CD4-positive, CD25-positive, alpha-beta regulatory T cell (primary cell): Measurements from ENCODE around the gene LSG1. TPM values are rescaled to one million over a fixed set of nuclear protein-coding genes. Genes with fewer than 3 reads are reported as not detected.

Experiments used
- ATAC-seq, 2 donors: fragments of 150-1000 bp; cut with Tn5 transposase; one replicate each; pipeline ENCODE4 v1.10.0; 2021; ENCODE audit warnings: low read depth in 2 of 2, moderate number of reproducible peaks in 2 of 2, moderate library complexity in 1 of 2
- DNase-seq, 3 donors: peaks; one replicate each; pipeline versions ENCODE4 v3.0.0 to v3.0.0-alpha.2; 2012 to 2022; ENCODE audit warnings: mixed read lengths in 1 of 3
- H3K27ac ChIP-seq: one replicate; pipeline ENCODE4 v1.7.0; 2013; ENCODE audit warnings: mild to moderate bottlenecking, low read length; ENCODE audit not compliant: insufficient read depth, poor library complexity, severe bottlenecking
- H3K27me3 ChIP-seq: one replicate; pipeline ENCODE4 v1.7.0; 2013; ENCODE audit warnings: low read length; ENCODE audit not compliant: control insufficient read depth, insufficient read depth
- H3K36me3 ChIP-seq: one replicate; pipeline ENCODE4 v1.7.0; 2013; ENCODE audit warnings: mild to moderate bottlenecking, low read length, moderate library complexity; ENCODE audit not compliant: control insufficient read depth, insufficient read depth
- H3K4me1 ChIP-seq: 2 replicates; pipeline ENCODE4 v1.7.0; 2013; ENCODE audit warnings: mild to moderate bottlenecking, low read length; ENCODE audit not compliant: insufficient read depth, control insufficient read depth, poor library complexity, severe bottlenecking
- H3K4me3 ChIP-seq: one replicate; pipeline ENCODE4 v1.7.0; 2013; ENCODE audit warnings: low read depth, mild to moderate bottlenecking, low read length, moderate library complexity
- H3K9me3 ChIP-seq, 2 experiments: 1 replicate in 1 of 2; 2 replicates in 1 of 2; pipeline ENCODE4 v1.7.0; 2013; ENCODE audit warnings: low read length in 2 of 2, mild to moderate bottlenecking in 1 of 2, moderate library complexity in 1 of 2; ENCODE audit not compliant: control insufficient read depth in 2 of 2
- H3K27ac Mint-ChIP-seq, 3 donors: one replicate each; pipeline ENCODE4 v1.8.0; 2020 to 2022; ENCODE audit warnings: mild to moderate bottlenecking in 3 of 3, mixed read lengths in 3 of 3, moderate library complexity in 2 of 3
- H3K27me3 Mint-ChIP-seq: one replicate; pipeline ENCODE4 v1.8.0; 2022; ENCODE audit warnings: mild to moderate bottlenecking, mixed read lengths
- H3K36me3 Mint-ChIP-seq: one replicate; pipeline ENCODE4 v1.8.0; 2020; ENCODE audit warnings: mixed read lengths
- H3K4me1 Mint-ChIP-seq, 4 donors: one replicate each; pipeline ENCODE4 v1.8.0; 2020 to 2022; ENCODE audit warnings: mixed read lengths in 4 of 4, mild to moderate bottlenecking in 1 of 4
- H3K4me3 Mint-ChIP-seq, 4 donors: one replicate each; pipeline ENCODE4 v1.8.0; 2020 to 2022; ENCODE audit warnings: mild to moderate bottlenecking in 4 of 4, mixed read lengths in 4 of 4, moderate library complexity in 3 of 4
- H3K9me3 Mint-ChIP-seq, 7 donors: one replicate each; pipeline ENCODE4 v1.8.0; 2020 to 2022; ENCODE audit warnings: mixed read lengths in 7 of 7, mild to moderate bottlenecking in 3 of 7, moderate library complexity in 2 of 7
- polyA plus RNA-seq, 4 donors: library from polyadenylated mRNA; unstranded; fragments of 300-500 nt; fragmentation: Illumina TruSeq; gene quantifications; one replicate each; pipeline ENCODE4 v1.2.3, GENCODE V29; 2021
- total RNA-seq: library from RNA; stranded (reverse); gene quantifications from one replicate; pipeline ENCODE4 v1.2.3, GENCODE V29; 2022

LSG1 gene
- total and polyA plus RNA-seq, 5 donors from 2014 or later = 12.1 to 50.5 (median 21.8) TPM

- H3K27ac Mint-ChIP-seq = peak overlapping the region in 1 of 3 donors; percentile 38
- no peak for ATAC-seq
Measured at GRCh38 chr3:194598771-194599557, 73.0 kb downstream of the LSG1 start.

DNA sequence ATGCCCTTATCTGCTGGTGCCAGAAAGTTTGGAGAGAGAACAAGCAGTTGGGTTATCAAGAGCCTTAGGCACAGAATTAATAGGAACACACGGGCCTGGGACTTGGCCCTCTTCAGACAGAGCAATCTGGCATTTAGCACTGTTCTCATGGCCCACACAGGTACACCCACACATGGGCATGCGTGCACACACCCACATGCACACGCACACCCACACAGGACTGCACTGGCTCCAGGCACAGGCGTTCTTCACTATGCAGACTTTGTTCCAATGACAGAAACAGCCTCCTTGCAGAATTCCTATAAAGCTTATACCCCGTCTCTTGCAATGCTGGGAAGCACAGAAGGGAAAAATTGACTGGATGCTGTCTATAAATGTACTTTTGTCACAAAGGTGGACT, 75.1 kb downstream of the LSG1 start:
- Mint-ChIP-seq H3K4me3 (no peak overlapping the region), H3K27ac (no peak overlapping the region), H3K36me3 (no peaks in the 10 kb centered on the region), H3K9me3 (no peaks in the 10 kb centered on the region), H3K4me1 (peaks cover 0 to 6% (median 6%) of the 10 kb centered on the region in 4 donors), H3K27me3 (no peaks in the 10 kb centered on the region)
- Histone ChIP-seq H3K27ac (no peak overlapping the region), H3K36me3 (no peaks in the 10 kb centered on the region), H3K9me3 (no peaks in the 10 kb centered on the region), H3K27me3 (no peaks in the 10 kb centered on the region), H3K4me1 (no peaks in the 10 kb centered on the region), H3K4me3 (no peak overlapping the region)
- ATAC-seq = no peak
- no peak for DNase-seq

More at GRCh38 chr3:194598771-194599557, 73.0 kb downstream of the LSG1 start:
- Mint-ChIP-seq H3K4me3 (no peak overlapping the region), H3K9me3 (no peaks in the 10 kb centered on the region), H3K4me1 (peaks cover 0 to 6% (median 6%) of the 10 kb centered on the region in 4 donors), H3K36me3 (no peaks in the 10 kb centered on the region), H3K27me3 (no peaks in the 10 kb centered on the region)
- Histone ChIP-seq H3K36me3 (no peaks in the 10 kb centered on the region), H3K9me3 (no peaks in the 10 kb centered on the region), H3K27me3 (no peaks in the 10 kb centered on the region), H3K4me1 (no peaks in the 10 kb centered on the region), H3K27ac (no peak overlapping the region), H3K4me3 (no peak overlapping the region)
- DNase-seq = no peak

DNA sequence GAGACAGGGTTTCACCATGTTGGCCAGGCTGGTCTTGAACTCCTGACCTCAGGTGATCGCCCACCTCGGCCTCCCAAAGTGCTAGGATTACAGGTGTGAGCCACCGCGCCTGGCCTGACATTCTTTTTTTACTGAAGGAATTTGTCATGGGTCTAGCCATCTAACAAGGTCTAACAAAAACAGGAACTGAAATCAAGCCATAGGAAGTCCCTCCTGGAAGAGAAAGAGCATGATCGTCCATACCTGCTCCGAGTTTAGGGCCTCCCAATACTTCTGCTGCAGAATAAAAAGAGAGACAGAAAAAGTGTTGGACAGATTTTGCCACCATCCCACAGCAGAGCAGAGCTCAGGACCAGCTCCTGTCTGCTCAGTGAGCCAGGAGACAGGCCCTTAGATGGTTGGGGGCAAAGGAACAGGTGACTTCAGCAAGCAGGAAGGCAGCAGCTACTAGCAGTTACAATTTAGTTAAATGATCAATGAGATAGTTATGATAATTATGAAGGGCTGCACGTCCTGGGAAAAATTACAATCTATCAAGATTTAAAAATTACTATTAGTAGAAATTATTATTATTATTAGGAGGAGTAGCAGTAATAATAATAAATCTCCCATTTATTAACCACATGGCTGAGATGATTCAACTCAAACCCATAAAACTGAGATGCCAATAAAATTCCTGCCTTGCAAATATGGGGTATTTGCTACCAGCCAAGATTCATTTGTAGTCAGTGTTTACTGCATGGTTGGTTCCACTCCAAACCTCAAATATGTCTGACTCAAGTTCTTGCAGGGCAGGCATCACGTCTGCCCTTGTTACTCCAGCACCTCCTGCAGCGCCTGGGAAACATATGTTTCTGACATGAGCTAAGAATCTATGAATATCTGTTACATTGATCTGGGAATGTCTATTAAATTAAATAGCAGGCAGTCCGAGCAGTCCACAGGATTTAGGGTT, 78.9 kb downstream of the LSG1 start:
- H3K36me3 Mint-ChIP-seq = no peaks in the 10 kb centered on the region
- no peak overlapping the region for H3K4me3 ChIP-seq
- H3K27me3 ChIP-seq = no peaks in the 10 kb centered on the region
- no peaks in the 10 kb centered on the region for H3K9me3 ChIP-seq
- DNase-seq (no peak), ATAC-seq (no peak)
- H3K27me3 Mint-ChIP-seq = no peaks in the 10 kb centered on the region
- H3K4me1 Mint-ChIP-seq = peaks cover 0 to 6% (median 6%) of the 10 kb centered on the region in 4 donors
- H3K27ac Mint-ChIP-seq = no peak overlapping the region
- H3K27ac ChIP-seq = no peak overlapping the region
- no peaks in the 10 kb centered on the region for H3K9me3 Mint-ChIP-seq
- H3K4me3 Mint-ChIP-seq = no peak overlapping the region
- H3K36me3 ChIP-seq = no peaks in the 10 kb centered on the region
- H3K4me1 ChIP-seq = no peaks in the 10 kb centered on the region

Other genes starting within 250 kb of the LSG1 start
- gene ATP13A3, start 185.2 kb downstream of the LSG1 start, total RNA-seq = 114 TPM
- 10 to 100 TPM in 3 of 4 donors, 1 to 10 TPM in 1; 8.6 to 17.5 (median 13.3) TPM for gene ATP13A3, start 185.2 kb downstream of the LSG1 start, polyA plus RNA-seq
- gene TMEM44, start 38.8 kb downstream of the LSG1 start, total RNA-seq = 5.5 TPM
- 1 to 10 TPM in 1 of 4 donors, under 1 TPM in 3; 0.41 to 1.1 (median 0.66) TPM for gene TMEM44, start 38.8 kb downstream of the LSG1 start, polyA plus RNA-seq
- gene FAM43A, start 13.7 kb upstream of the LSG1 start, total RNA-seq = 4.8 TPM
- 1 to 10 TPM; 4.8 to 9.4 (median 7.4) TPM for gene FAM43A, start 13.7 kb upstream of the LSG1 start, polyA plus RNA-seq